Cardiac muscle cell (in vitro differentiated cells and primary cell): Measurements from ENCODE around the gene NOSIP. TPM values are rescaled to one million over a fixed set of nuclear protein-coding genes. Genes with fewer than 3 reads are reported as not detected.

Source experiments
- DNase-seq, 2 donors: peaks; one replicate each; pipeline versions ENCODE4 v3.0.0 to v3.0.0-alpha.2; 2010 to 2017; ENCODE audit warnings: low read depth in 1 of 2, low spot score in 1 of 2
- H3K27ac ChIP-seq: fragments of 200-600 bp; sonication (generic); 2 replicates; pipeline ENCODE4 v1.5.1; 2016
- H3K27me3 ChIP-seq: fragments of 200-600 bp; sonication (generic); 2 replicates; pipeline ENCODE4 v1.6.0; 2016; ENCODE audit warnings: control low read depth
- H3K36me3 ChIP-seq: fragments of 200-600 bp; sonication (generic); 2 replicates; pipeline ENCODE4 v1.5.1; 2016; ENCODE audit warnings: control low read depth
- H3K4me1 ChIP-seq: fragments of 200-600 bp; sonication (generic); 2 replicates; pipeline ENCODE4 v1.8.1; 2017; ENCODE audit warnings: low read depth, mild to moderate bottlenecking, mixed run types
- H3K4me3 ChIP-seq: fragments of 200-600 bp; sonication (generic); 2 replicates; pipeline ENCODE4 v1.5.1; 2016; ENCODE audit warnings: mild to moderate bottlenecking
- H3K9me3 ChIP-seq: fragments of 200-600 bp; sonication (generic); 2 replicates; pipeline ENCODE4 v1.5.1; 2017; ENCODE audit warnings: low read depth, mild to moderate bottlenecking, control low read depth
- polyA plus RNA-seq: library from polyadenylated mRNA; unstranded; fragments of >200 nt; fragmentation: Nextera tagmentation; extraction: Ambion mirVana; gene quantifications from 2 replicates; pipeline ENCODE4 v1.2.1, GENCODE V29; 2016
- total RNA-seq: library from RNA; depleted of rRNA; stranded (reverse); fragments of >200 nt; gene quantifications from 2 replicates; pipeline ENCODE4 v1.2.3, GENCODE V29; 2016
- TF ChIP-seq, protein P1 (sequence below): IDR thresholded peaks from 2 replicates; pipeline ENCODE4 v1.5.1; 2012; ENCODE audit warnings: low read depth, mild to moderate bottlenecking, low read length

NOSIP gene
- total and polyA plus RNA-seq, 2 experiments from 2014 or later, result 120 to 193 TPM

GRCh38 chr19:49609499-49610092 is 29.2 kb upstream of the NOSIP start:
- Histone ChIP-seq H3K27ac (no peak overlapping the region), H3K4me1 (no peaks in the 10 kb centered on the region), H3K36me3 (peaks cover 13% of the 10 kb centered on the region), H3K9me3 (no peaks in the 10 kb centered on the region), H3K27me3 (no peaks in the 10 kb centered on the region), H3K4me3 (no peak overlapping the region)
- TF ChIP-seq, protein P1, sequence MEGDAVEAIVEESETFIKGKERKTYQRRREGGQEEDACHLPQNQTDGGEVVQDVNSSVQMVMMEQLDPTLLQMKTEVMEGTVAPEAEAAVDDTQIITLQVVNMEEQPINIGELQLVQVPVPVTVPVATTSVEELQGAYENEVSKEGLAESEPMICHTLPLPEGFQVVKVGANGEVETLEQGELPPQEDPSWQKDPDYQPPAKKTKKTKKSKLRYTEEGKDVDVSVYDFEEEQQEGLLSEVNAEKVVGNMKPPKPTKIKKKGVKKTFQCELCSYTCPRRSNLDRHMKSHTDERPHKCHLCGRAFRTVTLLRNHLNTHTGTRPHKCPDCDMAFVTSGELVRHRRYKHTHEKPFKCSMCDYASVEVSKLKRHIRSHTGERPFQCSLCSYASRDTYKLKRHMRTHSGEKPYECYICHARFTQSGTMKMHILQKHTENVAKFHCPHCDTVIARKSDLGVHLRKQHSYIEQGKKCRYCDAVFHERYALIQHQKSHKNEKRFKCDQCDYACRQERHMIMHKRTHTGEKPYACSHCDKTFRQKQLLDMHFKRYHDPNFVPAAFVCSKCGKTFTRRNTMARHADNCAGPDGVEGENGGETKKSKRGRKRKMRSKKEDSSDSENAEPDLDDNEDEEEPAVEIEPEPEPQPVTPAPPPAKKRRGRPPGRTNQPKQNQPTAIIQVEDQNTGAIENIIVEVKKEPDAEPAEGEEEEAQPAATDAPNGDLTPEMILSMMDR, result no peak
- DNase-seq, result no peak

- Histone ChIP-seq H3K27ac (no peak overlapping the region), H3K4me1 (no peaks in the 10 kb centered on the region), H3K36me3 (peaks cover 38% of the 10 kb centered on the region)
Observed at GRCh38 chr19:49605605-49606004, 25.2 kb upstream of the NOSIP start.

DNA sequence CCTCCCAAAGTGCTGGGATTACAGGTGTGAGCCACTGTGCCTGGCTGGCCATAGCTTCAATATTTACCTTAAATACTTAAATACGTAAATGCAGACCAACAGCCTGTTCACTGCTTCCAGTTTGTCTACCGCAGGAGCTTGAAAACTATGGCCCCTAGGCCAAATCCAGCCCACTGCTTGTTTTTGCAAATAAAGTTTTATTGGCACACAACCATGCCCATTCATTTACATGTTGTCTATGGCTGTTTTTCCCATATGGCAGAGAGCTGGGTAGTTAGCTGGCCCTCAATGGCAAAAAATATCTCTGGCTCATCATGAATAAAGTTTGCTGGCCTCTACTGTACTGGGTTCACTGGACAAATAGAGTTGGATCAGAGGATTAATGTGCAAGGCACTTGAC is 22.4 kb upstream of the NOSIP start:
- TF ChIP-seq, protein P1, result no peak
- Histone ChIP-seq H3K27me3 (no peaks in the 10 kb centered on the region), H3K27ac (no peak overlapping the region), H3K4me1 (no peaks in the 10 kb centered on the region), H3K4me3 (no peak overlapping the region), H3K36me3 (peaks cover 47% of the 10 kb centered on the region), H3K9me3 (no peaks in the 10 kb centered on the region)
- DNase-seq, result no peak

More at GRCh38 chr19:49605605-49606004, 25.2 kb upstream of the NOSIP start:
- no peak for DNase-seq
- no peaks in the 10 kb centered on the region for H3K9me3 ChIP-seq
- no peaks in the 10 kb centered on the region for H3K27me3 ChIP-seq
- TF ChIP-seq, protein P1, result no peak
- no peak overlapping the region for H3K4me3 ChIP-seq

GRCh38 chr19:49601482-49602038 is 21.2 kb upstream of the NOSIP start:
- TF ChIP-seq, protein P1, result no peak
- no peak for DNase-seq
- no peak overlapping the region for H3K4me3 ChIP-seq
- no peaks in the 10 kb centered on the region for H3K9me3 ChIP-seq
- H3K36me3 ChIP-seq, result peaks cover 57% of the 10 kb centered on the region
- no peak overlapping the region for H3K27ac ChIP-seq
- no peaks in the 10 kb centered on the region for H3K4me1 ChIP-seq
- H3K27me3 ChIP-seq, result no peaks in the 10 kb centered on the region

DNA sequence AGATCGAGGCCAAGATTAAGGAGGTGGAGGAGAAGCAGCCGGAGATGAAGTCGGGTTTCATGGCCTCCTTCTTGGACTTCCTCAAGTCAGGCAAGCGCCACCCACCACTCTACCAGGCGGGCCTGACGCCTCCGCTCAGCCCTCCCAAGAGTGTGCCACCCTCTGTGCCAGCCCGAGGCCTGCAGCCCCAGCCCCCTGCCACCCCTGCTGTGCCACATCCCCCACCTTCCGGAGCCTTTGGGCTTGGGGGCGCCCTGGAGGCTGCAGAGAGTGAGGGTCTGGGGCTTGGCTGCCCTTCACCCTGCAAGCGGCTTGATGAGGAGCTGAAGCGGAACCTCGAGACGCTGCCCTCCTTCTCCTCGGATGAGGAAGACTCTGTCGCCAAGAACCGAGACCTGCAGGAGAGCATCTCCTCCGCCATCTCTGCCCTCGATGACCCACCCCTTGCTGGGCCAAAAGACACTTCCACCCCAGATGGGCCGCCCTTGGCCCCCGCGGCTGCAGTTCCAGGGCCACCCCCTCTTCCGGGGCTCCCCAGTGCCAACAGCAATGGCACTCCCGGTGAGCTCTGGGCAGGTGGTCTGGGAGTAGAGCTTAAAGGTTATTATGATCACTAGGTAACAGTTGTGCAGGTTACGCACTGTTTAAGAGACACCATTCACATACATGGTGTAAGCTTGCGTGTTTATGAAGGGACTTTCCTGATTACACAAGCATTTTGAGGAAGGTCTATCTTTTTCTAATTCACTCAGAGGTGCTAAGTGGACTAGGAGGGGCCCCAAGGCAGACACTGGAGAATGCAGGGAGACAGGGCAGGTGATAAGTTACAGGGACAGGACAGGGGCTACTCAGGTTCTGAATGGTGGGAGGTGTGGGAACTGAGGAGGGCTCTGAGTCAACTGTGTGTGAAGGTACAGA is 19.3 kb upstream of the NOSIP start:
- TF ChIP-seq, protein P1, result no peak
- Histone ChIP-seq H3K36me3 (peaks cover 60% of the 10 kb centered on the region), H3K4me1 (no peaks in the 10 kb centered on the region), H3K27ac (no peak overlapping the region), H3K4me3 (no peak overlapping the region), H3K9me3 (no peaks in the 10 kb centered on the region), H3K27me3 (no peaks in the 10 kb centered on the region)
- no peak for DNase-seq
